Measurements from ENCODE around the gene PPP1R9B. TPM values are rescaled to one million over a fixed set of nuclear protein-coding genes. Genes with fewer than 3 reads are reported as not detected.

Gene PPP1R9B
- total and polyA plus RNA-seq, 2 of the 8 experiments (the other 6 are each of a cell fraction or from before 2014, with no cell fraction given): 5.2 to 13.1 TPM

GRCh38 chr17:50189550-50190292, 39.2 kb upstream of the PPP1R9B start (continued):
- TF ChIP-seq KDM1A (IDR thresholded peaks at IDR 0.05; ENCODE audit: borderline replicate concordance, low read length) (no peak), GABPA (IDR thresholded peaks at IDR 0.05; ENCODE audit: borderline replicate concordance, insufficient read depth, low read length) (no peak), RAD21 (IDR thresholded peaks at IDR 0.05 in 1 of 2, conservative IDR thresholded peaks at IDR 0.05 in 1 of 2; ENCODE audit: low read depth in 2 of 2, low read length in 2 of 2) (no peak)
